Right lobe of liver (tissue), 6 donors: Measurements from ENCODE around the gene MTHFD1L. TPM values are rescaled to one million over a fixed set of nuclear protein-coding genes. Genes with fewer than 3 reads are reported as not detected.
"Not testable (repeated sequence)": the region's sequence is repeated elsewhere in the genome, so short reads cannot be mapped to it uniquely, and the experiment has no call there.

Experiments
- ATAC-seq, 4 donors: fragments of 200-7000 bp; cut with Tn5 transposase; one replicate each; pipeline ENCODE4 v1.9.1; 2020; ENCODE audit warnings: mild to moderate bottlenecking in 4 of 4, moderate library complexity in 4 of 4
- DNase-seq, 3 donors: peaks; one replicate each; pipeline ENCODE4 v3.0.0-alpha.2; 2020
- H3K27ac ChIP-seq, 3 donors: fragments of 200-600 bp; one replicate each; pipeline ENCODE4 v1.8.0; 2022
- H3K27me3 ChIP-seq, 2 donors: fragments of 200-600 bp; one replicate each; pipeline ENCODE4 v1.8.0; 2022
- H3K36me3 ChIP-seq, 4 donors: fragments of 200-600 bp; sonication (generic) in 1 of 4; one replicate each; pipeline versions ENCODE4 v1.5.1 to v1.8.0; 2017 to 2022; ENCODE audit warnings: control low read depth in 1 of 4
- H3K4me1 ChIP-seq, 4 donors: fragments of 200-600 bp; sonication (generic) in 1 of 4; one replicate each; pipeline versions ENCODE4 v1.5.1 to v1.8.0; 2017 to 2022; ENCODE audit warnings: control low read depth in 1 of 4
- H3K4me3 ChIP-seq, 3 donors: fragments of 200-600 bp; one replicate each; pipeline ENCODE4 v1.8.0; 2022
- H3K9me3 ChIP-seq, 4 donors: fragments of 200-600 bp; sonication (generic) in 1 of 4; one replicate each; pipeline versions ENCODE4 v1.5.1 to v1.8.0; 2017 to 2022; ENCODE audit warnings: control low read depth in 1 of 4
- POLR2A ChIP-seq: fragments of 450-650 bp; IDR thresholded peaks from one replicate; pipeline ENCODE4 v1.6.1; 2017; ENCODE audit warnings: antibody characterized with exemption, mild to moderate bottlenecking
- WGBS: methylation state at CpG from one replicate; pipeline ENCODE4 v1.1.6; 2018; ENCODE audit warnings: low coverage, low lambda C conversion rate; ENCODE audit not compliant: insufficient coverage; ENCODE audit errors: missing lambda C conversion rate; 5-methylcytosine and 5-hydroxymethylcytosine counted together
- intact Hi-C, 2 donors: fragments of 100-400 bp; cut with DNase I; formaldehyde crosslinking; loops; one replicate each; pipeline versions ENCODE4 v1.11.2 to v1.14.1; 2022
- total RNA-seq, 6 experiments: library from RNA; depleted of rRNA in 2 of 6; stranded (reverse); fragments of >200 nt in 2 of 6; fragmentation: NEBNext Ultra II Directional in 3 of 6; extraction: Animal tissue kit (Norgen Biotek cat#: 25700) in 3 of 6; gene quantifications; one replicate each; pipeline versions ENCODE4 v1.1.0 to v1.2.4, GENCODE V29; 2016 to 2023
- TF ChIP-seq, protein P1 (sequence below), 4 donors: fragments of 200-600 bp in 3 of 4; fragments of 450-650 bp in 1 of 4; IDR thresholded peaks; one replicate each; pipeline versions ENCODE4 v1.5.1 to v1.8.0; 2016 to 2022; ENCODE audit warnings: antibody characterized with exemption in 4 of 4, mild to moderate bottlenecking in 2 of 4
- donor health status: DM: no; HTN: yes; CAD: no.
- donor health status: DM: no; HTN: no; CAD: no.
- donor health status: DM: no; HTN: no; CAD: no.
- donor health status: DM: no; HTN: yes; CAD: no.
- donor health status: DM: no; HTN: yes; CAD: no.

MTHFD1L gene
- total RNA-seq, 6 experiments from 2014 or later, result 1.7 to 11.5 (median 4.9) TPM

DNA sequence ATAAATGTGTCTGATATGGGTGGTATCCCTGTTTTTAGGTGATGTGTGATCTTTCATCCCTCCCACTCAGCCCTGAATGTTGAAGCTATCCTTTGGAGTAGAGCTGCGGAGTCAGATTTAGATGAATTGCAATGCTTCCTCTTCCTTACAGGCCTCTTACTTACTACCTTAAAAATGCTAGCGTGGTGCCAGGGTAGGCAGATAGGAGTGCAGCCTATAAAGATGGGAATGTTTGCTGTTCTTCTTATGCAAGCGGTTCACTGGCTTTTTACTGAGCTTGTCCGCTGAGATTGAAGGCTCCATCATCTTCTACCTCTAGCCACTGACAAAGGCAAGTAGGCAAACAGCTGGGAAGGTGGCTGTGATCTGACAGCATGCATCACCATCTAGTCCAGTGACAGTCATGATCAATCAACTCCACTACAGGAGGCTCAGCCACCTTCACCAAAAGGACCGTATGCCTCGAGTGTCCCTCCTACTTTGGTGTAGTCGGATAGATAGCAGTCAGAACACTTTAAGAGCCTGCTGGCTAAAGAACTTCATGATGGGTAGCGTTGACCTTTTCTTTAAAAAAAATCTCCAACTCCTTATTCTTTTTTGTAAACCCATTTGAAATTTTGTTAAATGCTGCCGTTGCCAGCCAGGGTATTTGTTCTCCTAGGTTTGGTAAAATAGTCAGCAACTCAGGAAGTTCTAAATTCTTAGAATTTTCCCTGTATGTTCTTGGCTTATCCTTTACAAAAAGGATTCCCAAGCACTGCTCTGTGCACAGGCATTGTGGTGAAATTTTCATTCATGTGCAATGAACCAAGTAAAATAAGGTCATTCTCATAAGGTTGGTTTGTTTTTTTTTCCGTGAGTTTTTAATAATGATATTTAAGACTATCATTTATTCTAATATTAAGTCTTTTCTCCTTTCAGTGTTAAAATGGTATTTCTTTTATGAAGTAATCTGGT is 169.6 kb downstream of the MTHFD1L start:
- DNase-seq (no peak), ATAC-seq (no peak)
- WGBS, result 86% methylated on average over 6 of the region's 10 CpGs
- Histone ChIP-seq H3K4me3 (no peak overlapping the region), H3K4me1 (peaks cover 0 to 14% (median 4%) of the 10 kb centered on the region in 4 donors), H3K36me3 (no peaks in the 10 kb centered on the region), H3K27me3 (no peaks in the 10 kb centered on the region), H3K9me3 (no peaks in the 10 kb centered on the region), H3K27ac (peak overlapping the region; percentile 33 to 78 (median 76))
- TF ChIP-seq, protein P1, sequence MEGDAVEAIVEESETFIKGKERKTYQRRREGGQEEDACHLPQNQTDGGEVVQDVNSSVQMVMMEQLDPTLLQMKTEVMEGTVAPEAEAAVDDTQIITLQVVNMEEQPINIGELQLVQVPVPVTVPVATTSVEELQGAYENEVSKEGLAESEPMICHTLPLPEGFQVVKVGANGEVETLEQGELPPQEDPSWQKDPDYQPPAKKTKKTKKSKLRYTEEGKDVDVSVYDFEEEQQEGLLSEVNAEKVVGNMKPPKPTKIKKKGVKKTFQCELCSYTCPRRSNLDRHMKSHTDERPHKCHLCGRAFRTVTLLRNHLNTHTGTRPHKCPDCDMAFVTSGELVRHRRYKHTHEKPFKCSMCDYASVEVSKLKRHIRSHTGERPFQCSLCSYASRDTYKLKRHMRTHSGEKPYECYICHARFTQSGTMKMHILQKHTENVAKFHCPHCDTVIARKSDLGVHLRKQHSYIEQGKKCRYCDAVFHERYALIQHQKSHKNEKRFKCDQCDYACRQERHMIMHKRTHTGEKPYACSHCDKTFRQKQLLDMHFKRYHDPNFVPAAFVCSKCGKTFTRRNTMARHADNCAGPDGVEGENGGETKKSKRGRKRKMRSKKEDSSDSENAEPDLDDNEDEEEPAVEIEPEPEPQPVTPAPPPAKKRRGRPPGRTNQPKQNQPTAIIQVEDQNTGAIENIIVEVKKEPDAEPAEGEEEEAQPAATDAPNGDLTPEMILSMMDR (IDR thresholded peaks at IDR 0.05), result no peak
- no peak for TF ChIP-seq POLR2A
- intact Hi-C loops, result no loop called here

DNA sequence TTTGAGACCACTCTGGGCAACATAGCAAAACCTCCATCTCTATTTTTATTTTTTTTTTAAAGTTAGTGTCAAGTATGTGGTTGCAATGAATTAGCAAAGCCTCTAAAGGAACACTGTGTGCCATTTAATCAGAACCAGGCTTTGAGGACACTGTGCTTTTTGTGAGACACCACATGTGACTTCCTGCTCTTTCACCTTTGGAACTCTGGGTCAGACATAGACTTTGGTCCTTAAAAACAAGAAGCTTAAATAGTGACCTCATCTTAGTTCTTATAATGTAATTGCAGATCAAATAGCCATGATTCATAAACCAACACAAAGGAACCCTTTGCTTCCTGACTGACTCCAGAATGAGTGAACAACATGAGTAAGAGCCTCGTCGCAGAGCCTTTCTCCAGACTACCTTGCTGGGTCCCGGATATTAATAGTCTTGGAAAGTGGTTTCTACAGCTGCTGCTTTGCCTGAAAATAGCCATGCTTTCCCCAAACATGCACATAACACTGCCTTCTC is 170.8 kb downstream of the MTHFD1L start:
- intact Hi-C loops, H3K9me3 ChIP-seq, H3K27me3 ChIP-seq, H3K36me3 ChIP-seq, ATAC-seq, H3K4me3 ChIP-seq, DNase-seq: not testable (repeated sequence)
- peaks cover 0 to 14% (median 4%) of the 10 kb centered on the region in 4 donors for H3K4me1 ChIP-seq
- peak overlapping the region; percentile 72 to 78 (median 76) for H3K27ac ChIP-seq
- WGBS, result 7% methylated on average over 3 of the region's 3 CpGs

DNA sequence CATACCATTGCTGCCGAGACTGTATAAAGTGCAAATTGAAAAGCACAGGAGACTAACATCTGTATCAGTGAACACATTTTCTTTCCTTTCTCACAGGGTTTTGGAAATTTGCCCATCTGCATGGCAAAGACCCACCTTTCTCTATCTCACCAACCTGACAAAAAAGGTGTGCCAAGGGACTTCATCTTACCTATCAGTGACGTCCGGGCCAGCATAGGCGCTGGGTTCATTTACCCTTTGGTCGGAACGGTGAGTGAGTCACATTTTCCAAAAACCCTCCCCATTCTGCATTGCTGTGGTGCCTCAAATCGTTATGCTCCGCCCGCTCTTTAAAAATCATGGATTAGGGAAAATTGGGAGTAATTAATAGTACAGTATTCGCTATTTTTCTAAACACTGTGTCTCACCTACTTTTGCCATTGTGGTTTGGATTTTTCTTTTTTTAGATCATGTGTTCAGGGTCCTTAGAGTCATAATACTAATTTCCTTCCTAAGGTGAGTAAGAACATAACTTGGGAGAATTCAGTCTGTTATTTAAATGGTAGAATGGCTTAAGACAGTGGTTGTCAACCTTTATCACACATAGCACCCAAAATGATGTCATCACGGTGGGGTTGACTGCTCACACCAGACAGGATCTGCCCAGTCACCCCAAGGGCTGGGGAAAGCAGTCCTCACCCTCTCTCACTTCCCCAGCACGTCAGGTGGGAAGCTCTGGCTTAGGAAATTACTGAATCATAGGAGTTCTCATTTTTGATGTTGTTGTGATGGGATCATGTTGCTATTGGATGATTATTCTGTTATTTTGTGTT is 171.6 kb downstream of the MTHFD1L start:
- no peak overlapping the region for H3K4me3 ChIP-seq
- no peaks in the 10 kb centered on the region for H3K9me3 ChIP-seq
- ATAC-seq (no peak), DNase-seq (no peak)
- H3K27ac ChIP-seq, result peak overlapping the region; percentile 72 to 78 (median 76)
- WGBS, result 74% methylated on average over 9 of the region's 12 CpGs
- intact Hi-C loops, result no loop called here
- H3K4me1 ChIP-seq, result peaks cover 0 to 14% (median 4%) of the 10 kb centered on the region in 4 donors
- no peaks in the 10 kb centered on the region for H3K27me3 ChIP-seq
- H3K36me3 ChIP-seq, result no peaks in the 10 kb centered on the region
- TF ChIP-seq, protein P1 (IDR thresholded peaks at IDR 0.05), result no peak
- no peak for TF ChIP-seq POLR2A

DNA sequence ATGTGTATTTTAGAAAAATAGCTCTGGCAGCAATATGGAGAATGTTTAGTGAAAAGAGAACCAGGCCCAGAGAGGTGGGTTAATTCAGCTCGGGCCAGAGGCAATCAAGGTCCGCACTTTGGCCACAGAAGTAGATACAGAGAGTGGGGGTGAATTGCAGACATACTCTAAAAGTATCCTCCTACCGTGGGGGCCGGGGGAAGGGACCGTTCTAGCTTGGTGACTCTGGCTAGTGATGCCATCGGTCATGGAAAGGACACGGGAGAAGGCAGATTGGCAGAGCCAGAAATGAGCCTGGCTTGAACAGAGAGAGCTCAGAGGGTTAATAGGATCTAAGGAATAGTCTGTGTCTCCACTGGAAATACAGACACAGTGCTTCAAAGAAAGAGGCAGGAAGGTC is 173.1 kb downstream of the MTHFD1L start:
- ATAC-seq, result no peak
- Histone ChIP-seq H3K27me3 (no peaks in the 10 kb centered on the region), H3K27ac (no peak overlapping the region), H3K9me3 (no peaks in the 10 kb centered on the region), H3K36me3 (no peaks in the 10 kb centered on the region), H3K4me1 (peaks cover 0 to 6% (median 4%) of the 10 kb centered on the region in 4 donors), H3K4me3 (no peak overlapping the region)
- 95% methylated on average over 3 of the region's 7 CpGs for WGBS
- DNase-seq, result no peak
- intact Hi-C loops, result no loop called here
- TF ChIP-seq, protein P1 (IDR thresholded peaks at IDR 0.05), result no peak
- TF ChIP-seq POLR2A, result no peak

DNA sequence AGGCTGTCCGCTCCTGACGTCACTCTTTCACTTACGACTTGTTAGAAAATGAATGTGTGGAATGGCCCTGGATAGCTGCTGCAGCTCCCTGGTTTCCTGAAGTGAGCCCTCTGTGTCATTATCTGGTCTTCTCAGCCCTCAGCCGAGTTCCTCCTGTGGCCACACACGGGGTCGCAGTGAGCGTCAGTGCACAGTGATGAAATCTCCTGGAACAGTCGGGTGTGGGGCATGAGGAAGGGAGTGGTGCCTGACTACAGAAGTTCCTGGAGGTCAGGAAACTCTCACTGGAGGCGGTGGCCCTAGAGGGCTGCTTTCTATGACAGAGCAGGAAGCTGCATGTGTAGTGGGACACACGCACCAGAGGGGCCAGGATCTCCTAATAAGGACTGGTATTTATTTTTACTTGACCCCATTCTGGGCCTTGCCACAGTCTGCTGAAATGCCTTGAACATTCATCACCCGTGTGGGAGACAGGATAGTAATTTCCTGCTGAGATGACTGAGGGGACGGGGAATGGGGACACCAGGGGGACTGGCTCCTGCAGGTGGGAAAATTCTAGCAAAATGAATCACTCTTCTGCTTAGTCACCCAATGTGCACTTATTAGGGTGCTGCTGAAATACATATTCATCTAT is 175.5 kb downstream of the MTHFD1L start:
- H3K36me3 ChIP-seq, H3K9me3 ChIP-seq, H3K27me3 ChIP-seq, H3K4me3 ChIP-seq, intact Hi-C loops, H3K4me1 ChIP-seq: not testable (repeated sequence)
- H3K27ac ChIP-seq, result peak overlapping the region in 2 of 3 donors; percentile 53 to 65
- DNase-seq (peak; percentile 66 to 77 (median 74)), ATAC-seq (peak; percentile 76 to 92 (median 88))
- WGBS, result 26% methylated on average over 9 of the region's 12 CpGs
